Mucosa of descending colon (tissue), 3 donors: ENCODE measurements around the gene CNOT3. TPM values are rescaled to one million over a fixed set of nuclear protein-coding genes. Genes with fewer than 3 reads are reported as not detected.
"Not testable (repeated sequence)": the region's sequence is repeated elsewhere in the genome, so short reads cannot be mapped to it uniquely, and the experiment has no call there.

Experiments
- ATAC-seq: fragments of 200-7000 bp; cut with Tn5 transposase; one replicate; pipeline ENCODE4 v1.9.1; 2020; ENCODE audit warnings: mild to moderate bottlenecking, moderate library complexity
- DNase-seq, 3 donors: peaks; one replicate each; pipeline ENCODE4 v3.0.0-alpha.2; 2020
- H3K36me3 ChIP-seq: fragments of 200-600 bp; one replicate; pipeline ENCODE4 v1.8.0; 2021; ENCODE audit warnings: low read depth, mild to moderate bottlenecking
- H3K4me1 ChIP-seq: fragments of 200-600 bp; one replicate; pipeline ENCODE4 v1.8.0; 2021; ENCODE audit warnings: low read depth, mild to moderate bottlenecking
- H3K4me3 ChIP-seq: fragments of 200-600 bp; one replicate; pipeline ENCODE4 v1.8.0; 2021; ENCODE audit warnings: mild to moderate bottlenecking
- H3K9me3 ChIP-seq: fragments of 200-600 bp; one replicate; pipeline ENCODE4 v1.8.0; 2021; ENCODE audit warnings: mild to moderate bottlenecking
- CTCF ChIP-seq: fragments of 200-600 bp; IDR thresholded peaks from one replicate; pipeline ENCODE4 v1.8.0; 2022; ENCODE audit warnings: antibody characterized with exemption, mild to moderate bottlenecking
- intact Hi-C, 2 donors: fragments of 100-400 bp; cut with DNase I in 1 of 2; cut with micrococcal nuclease in 1 of 2; formaldehyde crosslinking; loops; one replicate each; pipeline versions ENCODE4 v1.11.0 to v1.11.1; 2022; cut with DNase I, micrococcal nuclease
- total RNA-seq, 3 donors: library from RNA; stranded (reverse); fragmentation: NEBNext Ultra II Directional in 2 of 3; extraction: Animal tissue kit (Norgen Biotek cat#: 25700) in 2 of 3; gene quantifications; one replicate each; pipeline versions ENCODE4 v1.2.1 to v1.2.4, GENCODE V29; 2021 to 2023
- donor health status: DM: no; HTN: no; CAD: no; lungs with moderate emphysema.
- donor health status: DM: no; HTN: no; CAD: no.
- donor health status: DM: no; HTN: yes; CAD: no.

CNOT3 gene
- total RNA-seq, 3 donors from 2014 or later, result 42.4 to 47.9 (median 43.7) TPM

GRCh38 chr19:54099190-54099902 is 38.2 kb upstream of the CNOT3 start:
- peaks cover 10% of the 10 kb centered on the region for H3K4me1 ChIP-seq
- no peak for DNase-seq
- TF ChIP-seq CTCF, result no peak
- no peaks in the 10 kb centered on the region for H3K36me3 ChIP-seq
- H3K9me3 ChIP-seq, result no peaks in the 10 kb centered on the region
- no peak for ATAC-seq
- intact Hi-C loops, result no loop called here
- H3K4me3 ChIP-seq, result no peak overlapping the region

GRCh38 chr19:54099903-54100255 is 37.7 kb upstream of the CNOT3 start:
- not testable (repeated sequence) for H3K4me3 ChIP-seq, DNase-seq, H3K36me3 ChIP-seq

GRCh38 chr19:54100561-54100960 is 37.0 kb upstream of the CNOT3 start, which contains the start of gene OSCAR:
TSS of gene OSCAR (minus strand) at chr19:54100803. CDS start at chr19:54100792, 11 bp downstream.
- Histone ChIP-seq H3K36me3 (no peaks in the 10 kb centered on the region), H3K4me3 (no peak within 1 kb of the TSS), H3K9me3 (no peaks in the 10 kb centered on the region), H3K4me1 (peaks cover 8% of the 10 kb centered on the region)
- no peak for TF ChIP-seq CTCF
- DNase-seq, result no peak
- ATAC-seq, result no peak
- intact Hi-C loops, result no loop called here

More at GRCh38 chr19:54099903-54100255, 37.7 kb upstream of the CNOT3 start:
- intact Hi-C loops, H3K9me3 ChIP-seq, ATAC-seq, H3K4me1 ChIP-seq: not testable (repeated sequence)

GRCh38 chr19:54102421-54103169 is 35.0 kb upstream of the CNOT3 start, which contains the start of gene NDUFA3:
TSS of gene NDUFA3 (plus strand) at chr19:54102855. CDS start at chr19:54102879, 24 bp downstream.
- TF ChIP-seq CTCF, result no peak

GRCh38 chr19:54104998-54105715 is 32.4 kb upstream of the CNOT3 start:
- no peaks in the 10 kb centered on the region for H3K36me3 ChIP-seq
- no peaks in the 10 kb centered on the region for H3K9me3 ChIP-seq
- intact Hi-C loops, result no loop called here
- peaks cover 3% of the 10 kb centered on the region for H3K4me1 ChIP-seq
- H3K4me3 ChIP-seq, result no peak overlapping the region
- ATAC-seq (no peak), DNase-seq (no peak)
- TF ChIP-seq CTCF, result no peak

More at GRCh38 chr19:54102421-54103169, 35.0 kb upstream of the CNOT3 start, which contains the start of gene NDUFA3:
- Histone ChIP-seq H3K4me1 (peaks cover 3% of the 10 kb centered on the region), H3K9me3 (no peaks in the 10 kb centered on the region), H3K4me3 (peak within 1 kb of the TSS; percentile 76), H3K36me3 (no peaks in the 10 kb centered on the region)
- intact Hi-C loops, result no loop called here
- ATAC-seq (peak; percentile 100), DNase-seq (peak; percentile 97 to 99 (median 98))
